Measurements from ENCODE around the gene CDH5.

- no peak for TF ChIP-seq POLR2A (IDR thresholded peaks at IDR 0.05)
- TF ChIP-seq CTCF (IDR thresholded peaks at IDR 0.05), result no peak
- no peak for TF ChIP-seq POLR2AphosphoS5 (IDR thresholded peaks at IDR 0.05)
Observed at GRCh38 chr16:66400503-66401380, 34.3 kb downstream of the CDH5 start.

Measured in transverse colon (tissue), 4 donors.